ENCODE data around the gene CA10. TPM values are rescaled to one million over a fixed set of nuclear protein-coding genes. Genes with fewer than 3 reads are reported as not detected.

Gene CA10
- total and polyA plus RNA-seq, 2 experiments from 2014 or later: 0.33 TPM; not detected in 1

DNA sequence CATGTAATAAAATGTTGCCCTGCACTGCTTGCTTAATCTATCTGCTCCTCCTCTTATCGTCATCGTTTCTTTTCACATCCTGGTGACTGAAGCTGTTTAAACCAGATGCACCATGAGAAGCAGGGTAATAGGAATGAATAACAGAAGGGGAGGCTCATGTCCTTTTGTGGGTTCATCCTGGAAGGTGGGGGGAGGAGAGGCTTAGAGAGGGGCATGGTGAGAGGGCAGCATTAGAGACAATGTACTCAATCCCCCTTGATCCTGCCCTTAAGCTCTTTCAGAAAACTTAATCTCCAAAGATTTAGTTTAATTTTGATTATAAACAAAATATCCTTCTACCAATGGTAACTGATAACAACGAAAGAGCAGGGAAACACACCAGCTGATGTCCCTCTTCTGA, 248.5 kb downstream of the CA10 start:
- no peak for DNase-seq (ENCODE audit: low spot score)
- Histone ChIP-seq H3K27me3 (peaks cover 7% of the 10 kb centered on the region), H3K9me3 (ENCODE audit: low read depth) (no peaks in the 10 kb centered on the region), H3K4me3 (no peak overlapping the region), H3K4me1 (ENCODE audit: insufficient read depth) (no peaks in the 10 kb centered on the region), H3K79me2 (no peaks in the 10 kb centered on the region), H2AFZ (no peak overlapping the region), H3K4me2 (no peak overlapping the region), H3K9me2 (replicated peaks; ENCODE audit: insufficient read depth) (no peaks in the 10 kb centered on the region), H3K36me3 (replicated peaks; ENCODE audit: insufficient read depth, low read depth) (no peaks in the 10 kb centered on the region), H4K20me1 (ENCODE audit: insufficient read depth, poor library complexity, severe bottlenecking) (no peaks in the 10 kb centered on the region), H3K27ac (no peak overlapping the region)
- WGBS (ENCODE audit: low lambda C conversion rate, missing lambda C conversion rate): 60% methylated on average over 3 of the region's 3 CpGs
- TF ChIP-seq, protein P1, sequence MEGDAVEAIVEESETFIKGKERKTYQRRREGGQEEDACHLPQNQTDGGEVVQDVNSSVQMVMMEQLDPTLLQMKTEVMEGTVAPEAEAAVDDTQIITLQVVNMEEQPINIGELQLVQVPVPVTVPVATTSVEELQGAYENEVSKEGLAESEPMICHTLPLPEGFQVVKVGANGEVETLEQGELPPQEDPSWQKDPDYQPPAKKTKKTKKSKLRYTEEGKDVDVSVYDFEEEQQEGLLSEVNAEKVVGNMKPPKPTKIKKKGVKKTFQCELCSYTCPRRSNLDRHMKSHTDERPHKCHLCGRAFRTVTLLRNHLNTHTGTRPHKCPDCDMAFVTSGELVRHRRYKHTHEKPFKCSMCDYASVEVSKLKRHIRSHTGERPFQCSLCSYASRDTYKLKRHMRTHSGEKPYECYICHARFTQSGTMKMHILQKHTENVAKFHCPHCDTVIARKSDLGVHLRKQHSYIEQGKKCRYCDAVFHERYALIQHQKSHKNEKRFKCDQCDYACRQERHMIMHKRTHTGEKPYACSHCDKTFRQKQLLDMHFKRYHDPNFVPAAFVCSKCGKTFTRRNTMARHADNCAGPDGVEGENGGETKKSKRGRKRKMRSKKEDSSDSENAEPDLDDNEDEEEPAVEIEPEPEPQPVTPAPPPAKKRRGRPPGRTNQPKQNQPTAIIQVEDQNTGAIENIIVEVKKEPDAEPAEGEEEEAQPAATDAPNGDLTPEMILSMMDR (IDR thresholded peaks at IDR 0.05; ENCODE audit: poor library complexity): no peak
- TF ChIP-seq EZH2phosphoT487 (IDR thresholded peaks at IDR 0.05; ENCODE audit: low read depth, severe bottlenecking, unreplicated experiment): no peak
- no peak for TF ChIP-seq EZH2 (IDR thresholded peaks at IDR 0.05; ENCODE audit: borderline replicate concordance)

DNA sequence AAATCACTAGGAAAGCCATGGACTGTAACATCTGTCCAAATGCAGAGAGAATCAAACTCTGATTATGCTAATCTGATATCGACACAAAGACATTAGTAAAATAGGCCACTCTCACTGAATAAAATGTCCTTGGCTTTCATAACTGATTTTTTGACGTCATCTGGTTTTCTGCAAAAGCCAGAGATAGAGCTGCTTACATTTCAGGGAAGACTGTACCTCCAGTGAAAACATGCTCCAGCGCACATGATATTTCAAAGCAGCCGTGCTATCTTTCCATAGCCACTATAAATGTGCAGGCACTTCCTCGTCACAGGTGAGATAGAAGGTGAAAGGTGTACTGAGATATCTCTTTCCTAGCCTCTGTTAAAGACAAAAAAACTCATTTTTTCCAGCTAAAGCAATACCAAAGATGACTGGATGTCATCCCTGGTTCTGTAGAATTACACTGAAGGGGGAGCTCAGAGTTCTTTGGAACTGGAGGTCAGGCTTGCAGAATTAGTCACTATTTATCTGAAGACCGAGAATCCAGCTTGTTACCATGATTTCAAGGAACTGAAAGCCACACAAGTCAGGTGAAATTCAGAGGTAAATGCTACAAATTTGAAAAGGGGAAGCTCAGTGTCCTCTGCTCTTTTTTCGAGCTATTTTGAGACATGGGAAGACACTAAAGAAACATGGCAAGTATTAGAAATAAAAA, 249.5 kb downstream of the CA10 start:
- Histone ChIP-seq H2AFZ (no peak overlapping the region), H3K4me1 (ENCODE audit: insufficient read depth) (no peaks in the 10 kb centered on the region), H3K36me3 (replicated peaks; ENCODE audit: insufficient read depth, low read depth) (no peaks in the 10 kb centered on the region), H3K9me3 (ENCODE audit: low read depth) (no peaks in the 10 kb centered on the region), H3K4me2 (no peak overlapping the region), H3K27me3 (peaks cover 7% of the 10 kb centered on the region), H4K20me1 (ENCODE audit: insufficient read depth, poor library complexity, severe bottlenecking) (no peaks in the 10 kb centered on the region), H3K9me2 (replicated peaks; ENCODE audit: insufficient read depth) (no peaks in the 10 kb centered on the region), H3K79me2 (no peaks in the 10 kb centered on the region), H3K27ac (no peak overlapping the region), H3K4me3 (no peak overlapping the region)
- no peak for DNase-seq (ENCODE audit: low spot score)
- WGBS (ENCODE audit: low lambda C conversion rate, missing lambda C conversion rate): 73% methylated on average over 7 of the region's 7 CpGs
- TF ChIP-seq EZH2phosphoT487 (IDR thresholded peaks at IDR 0.05; ENCODE audit: low read depth, severe bottlenecking, unreplicated experiment): no peak

DNA sequence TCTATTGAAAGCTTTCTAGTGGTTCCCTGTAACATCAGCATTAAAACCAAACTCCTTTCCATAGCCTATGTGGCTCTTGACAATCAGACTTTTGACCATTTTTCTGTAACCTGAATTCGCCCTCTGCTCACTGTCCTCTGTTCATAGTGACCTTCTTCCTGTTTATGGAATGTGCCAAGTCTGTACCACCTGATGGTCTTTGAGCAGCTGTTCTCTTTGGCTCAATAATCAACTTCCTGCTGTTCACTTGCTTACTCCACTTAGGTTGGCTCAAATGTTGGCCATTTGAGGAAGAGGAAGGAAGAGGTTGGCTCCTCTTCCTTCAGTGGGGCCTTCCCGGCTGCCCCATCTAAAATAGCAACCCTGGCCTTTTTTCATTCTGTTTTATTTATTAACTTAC, 251.5 kb downstream of the CA10 start:
- Histone ChIP-seq H3K9me3 (ENCODE audit: low read depth) (no peaks in the 10 kb centered on the region), H4K20me1 (ENCODE audit: insufficient read depth, poor library complexity, severe bottlenecking) (no peaks in the 10 kb centered on the region), H3K27me3 (no peaks in the 10 kb centered on the region), H2AFZ (no peak overlapping the region), H3K79me2 (no peaks in the 10 kb centered on the region), H3K36me3 (replicated peaks; ENCODE audit: insufficient read depth, low read depth) (no peaks in the 10 kb centered on the region), H3K4me1 (ENCODE audit: insufficient read depth) (no peaks in the 10 kb centered on the region), H3K4me2 (no peak overlapping the region), H3K4me3 (no peak overlapping the region), H3K9me2 (replicated peaks; ENCODE audit: insufficient read depth) (no peaks in the 10 kb centered on the region), H3K27ac (no peak overlapping the region)
- TF ChIP-seq EZH2phosphoT487 (IDR thresholded peaks at IDR 0.05; ENCODE audit: low read depth, severe bottlenecking, unreplicated experiment) (no peak), EZH2 (IDR thresholded peaks at IDR 0.05; ENCODE audit: borderline replicate concordance) (no peak)
- TF ChIP-seq, protein P1 (IDR thresholded peaks at IDR 0.05; ENCODE audit: poor library complexity): no peak
- no peak for DNase-seq (ENCODE audit: low spot score)
- WGBS (ENCODE audit: low lambda C conversion rate, missing lambda C conversion rate): 80% methylated on average over 2 of the region's 2 CpGs

- Histone ChIP-seq H3K79me2 (no peaks in the 10 kb centered on the region), H3K27ac (no peak overlapping the region), H4K20me1 (ENCODE audit: insufficient read depth, poor library complexity, severe bottlenecking) (no peaks in the 10 kb centered on the region), H2AFZ (no peak overlapping the region), H3K4me2 (no peak overlapping the region), H3K4me1 (ENCODE audit: insufficient read depth) (no peaks in the 10 kb centered on the region), H3K27me3 (no peaks in the 10 kb centered on the region), H3K9me3 (ENCODE audit: low read depth) (no peaks in the 10 kb centered on the region), H3K36me3 (replicated peaks; ENCODE audit: insufficient read depth, low read depth) (no peaks in the 10 kb centered on the region), H3K9me2 (replicated peaks; ENCODE audit: insufficient read depth) (no peaks in the 10 kb centered on the region), H3K4me3 (no peak overlapping the region)
- whole genome bisulfite sequencing (ENCODE audit: low lambda C conversion rate, missing lambda C conversion rate): 89% methylated on average over 3 of the region's 3 CpGs
- TF ChIP-seq EZH2phosphoT487 (IDR thresholded peaks at IDR 0.05; ENCODE audit: low read depth, severe bottlenecking, unreplicated experiment): no peak
- no peak for TF ChIP-seq EZH2 (IDR thresholded peaks at IDR 0.05; ENCODE audit: borderline replicate concordance)
- TF ChIP-seq, protein P1 (IDR thresholded peaks at IDR 0.05; ENCODE audit: poor library complexity): no peak
- DNase-seq (ENCODE audit: low spot score): no peak
These were observed 254.1 kb downstream of the CA10 start for GRCh38 chr17:51904379-51904778.
